BLaER1 treated with 17β-estradiol and CSF1 and Interleukin-3, amounts not matched to agents 10 nM and 100 nM (cell line): ENCODE measurements around the gene PJVK.
"Not testable (repeated sequence)": the region's sequence is repeated elsewhere in the genome, so short reads cannot be mapped to it uniquely, and the experiment has no call there.

Experiments
- H3K27ac ChIP-seq, 11 experiments: shearing (Covaris generic); formaldehyde crosslinking; 2 replicates each; pipeline ENCODE4 v1.8.1; 2022
- H3K27me3 ChIP-seq, 11 experiments: shearing (Covaris generic); formaldehyde crosslinking; 2 replicates each; pipeline ENCODE4 v1.8.1; 2022
- H3K36me3 ChIP-seq, 11 experiments: shearing (Covaris generic); formaldehyde crosslinking; 2 replicates each; pipeline ENCODE4 v1.8.1; 2022
- H3K4me1 ChIP-seq, 10 experiments: shearing (Covaris generic); formaldehyde crosslinking; 2 replicates each; pipeline ENCODE4 v1.8.1; 2022
- H3K4me2 ChIP-seq, 11 experiments: shearing (Covaris generic); formaldehyde crosslinking; 2 replicates each; pipeline ENCODE4 v1.8.1; 2022
- H3K4me3 ChIP-seq, 10 experiments: shearing (Covaris generic); formaldehyde crosslinking; 2 replicates each; pipeline ENCODE4 v1.8.1; 2022
- H3K9ac ChIP-seq, 11 experiments: shearing (Covaris generic); formaldehyde crosslinking; 2 replicates each; pipeline ENCODE4 v1.8.1; 2022
- H3K9me3 ChIP-seq, 11 experiments: shearing (Covaris generic); formaldehyde crosslinking; replicated peaks in 1 of 11; 2 replicates each; pipeline ENCODE4 v1.8.1; 2022
- H4K20me1 ChIP-seq, 11 experiments: shearing (Covaris generic); formaldehyde crosslinking; 2 replicates each; pipeline ENCODE4 v1.8.1; 2022
- Cebpa-rat ChIP-seq, 11 experiments: shearing (Covaris generic); IDR thresholded peaks; 2 replicates each; pipeline ENCODE4 v1.8.1; 2022

PJVK gene

GRCh38 chr2:178450774-178451525, at the start of gene PJVK, which contains the start of gene PRKRA:
TSS of gene PJVK (plus strand) at chr2:178451378. CDS start at chr2:178453410, 2,032 bp downstream.
TSS of gene PRKRA (minus strand) at chr2:178451175. CDS start at chr2:178451030, 145 bp downstream.
- H3K27me3 ChIP-seq: no peaks in the 10 kb centered on the region
- TF ChIP-seq Cebpa-rat (IDR thresholded peaks at IDR 0.05): no peak
- peak within 1 kb of the TSS; percentile 86 to 98 (median 92) for H3K4me2 ChIP-seq
- H3K9me3 ChIP-seq: no peaks in the 10 kb centered on the region
- peaks cover 0 to 36% (median 27%) of the 10 kb centered on the region in 11 experiments; a peak in 16 of 22 replicates for H4K20me1 ChIP-seq
- H3K36me3 ChIP-seq: peaks cover 19 to 34% (median 29%) of the 10 kb centered on the region in 11 experiments
- peak within 1 kb of the TSS; percentile 88 to 99 (median 96) for H3K9ac ChIP-seq
- peaks cover 22 to 34% (median 25%) of the 10 kb centered on the region in 10 experiments for H3K4me1 ChIP-seq
- H3K4me3 ChIP-seq: peak within 1 kb of the TSS; percentile 73 to 94 (median 82)
- peak within 1 kb of the TSS; percentile 91 to 99 (median 98) for H3K27ac ChIP-seq

GRCh38 chr2:178401994-178402437, 49.2 kb upstream of the PJVK start:
- Histone ChIP-seq H3K4me1 (peaks cover 16 to 70% (median 62%) of the 10 kb centered on the region in 10 experiments), H3K36me3 (no peaks in the 10 kb centered on the region), H3K9ac (0 out of 22 replicates have a peak overlapping the region, but pooled peaks of 1 of the 11 experiments have one; percentile 21), H3K27ac (peak overlapping the region in 8 of 11 experiments; percentile 25 to 89 (median 63); a peak in 14 of 22 replicates), H3K4me3 (no peak overlapping the region), H4K20me1 (no peaks in the 10 kb centered on the region), H3K4me2 (peak overlapping the region in 9 of 11 experiments; percentile 3 to 78 (median 39); a peak in 11 of 22 replicates), H3K9me3 (no peaks in the 10 kb centered on the region), H3K27me3 (no peaks in the 10 kb centered on the region)
- TF ChIP-seq Cebpa-rat (IDR thresholded peaks at IDR 0.05): no peak

- H3K36me3 ChIP-seq: no peaks in the 10 kb centered on the region
- peaks cover 16 to 74% (median 62%) of the 10 kb centered on the region in 10 experiments for H3K4me1 ChIP-seq
- H3K4me3 ChIP-seq: no peak overlapping the region
- H3K27me3 ChIP-seq: no peaks in the 10 kb centered on the region
- TF ChIP-seq Cebpa-rat (IDR thresholded peaks at IDR 0.05): no peak
- no peaks in the 10 kb centered on the region for H3K9me3 ChIP-seq
- peak overlapping the region; percentile 13 to 90 (median 80); a peak in 20 of 22 replicates for H3K27ac ChIP-seq
- peak overlapping the region in 10 of 11 experiments; percentile 12 to 72 (median 56); a peak in 19 of 22 replicates for H3K9ac ChIP-seq
- peak overlapping the region; percentile 46 to 78 (median 62) for H3K4me2 ChIP-seq
- H4K20me1 ChIP-seq: no peaks in the 10 kb centered on the region
These were observed 47.4 kb upstream of the PJVK start for GRCh38 chr2:178403671-178404306.

GRCh38 chr2:178404368-178404767, 46.8 kb upstream of the PJVK start:
- Histone ChIP-seq H3K36me3 (no peaks in the 10 kb centered on the region), H3K9me3 (no peaks in the 10 kb centered on the region), H3K9ac (peak overlapping the region in 10 of 11 experiments; percentile 12 to 72 (median 56); a peak in 19 of 22 replicates), H3K4me2 (peak overlapping the region; percentile 46 to 78 (median 62)), H3K27me3 (no peaks in the 10 kb centered on the region), H4K20me1 (no peaks in the 10 kb centered on the region), H3K4me3 (no peak overlapping the region; a peak in 1 of 20 replicates), H3K4me1 (peaks cover 16 to 74% (median 62%) of the 10 kb centered on the region in 10 experiments), H3K27ac (peak overlapping the region; percentile 34 to 90 (median 80); a peak in 20 of 22 replicates)
- no peak for TF ChIP-seq Cebpa-rat (IDR thresholded peaks at IDR 0.05)

- H3K9me3 ChIP-seq: peaks cover 0 to 14% (median 0%) of the 10 kb centered on the region in 11 experiments; a peak in 4 of 22 replicates
- H3K4me3 ChIP-seq: no peak overlapping the region
- H3K4me1 ChIP-seq: peaks cover 9 to 55% (median 43%) of the 10 kb centered on the region in 10 experiments
- H3K27me3 ChIP-seq: no peaks in the 10 kb centered on the region
- no peaks in the 10 kb centered on the region for H3K36me3 ChIP-seq
- H3K4me2 ChIP-seq: no peak overlapping the region
- H4K20me1 ChIP-seq: no peaks in the 10 kb centered on the region
- no peak for TF ChIP-seq Cebpa-rat (IDR thresholded peaks at IDR 0.05)
- no peak overlapping the region for H3K27ac ChIP-seq
- H3K9ac ChIP-seq: no peak overlapping the region
These were observed 41.9 kb upstream of the PJVK start for GRCh38 chr2:178409261-178409660.

- Histone ChIP-seq H3K36me3 (peaks cover 0 to 11% (median 4%) of the 10 kb centered on the region in 11 experiments; a peak in 7 of 22 replicates), H3K9me3 (peaks cover 0 to 14% (median 0%) of the 10 kb centered on the region in 11 experiments; a peak in 4 of 22 replicates), H3K9ac (no peak overlapping the region), H3K4me2 (peak overlapping the region in 3 of 11 experiments; percentile 68 to 76 (median 76); a peak in 4 of 22 replicates), H3K27me3 (no peaks in the 10 kb centered on the region), H3K4me3 (no peak overlapping the region), H3K4me1 (peaks cover 15 to 50% (median 37%) of the 10 kb centered on the region in 10 experiments), H3K27ac (peak overlapping the region in 2 of 11 experiments; percentile 22 to 99; a peak in 2 of 22 replicates), H4K20me1 (no peaks in the 10 kb centered on the region)
- no peak for TF ChIP-seq Cebpa-rat (IDR thresholded peaks at IDR 0.05)
These were observed 39.1 kb upstream of the PJVK start for GRCh38 chr2:178412047-178412446.

GRCh38 chr2:178412453-178412852, 38.7 kb upstream of the PJVK start:
- Histone ChIP-seq H3K9ac (peak overlapping the region in 8 of 11 experiments; percentile 92 to 99 (median 95); a peak in 9 of 22 replicates), H3K27ac (peak overlapping the region in 9 of 11 experiments; percentile 96 to 99 (median 99); a peak in 17 of 22 replicates), H3K36me3 (peaks cover 0 to 15% (median 4%) of the 10 kb centered on the region in 11 experiments; a peak in 8 of 22 replicates), H3K9me3 (peaks cover 0 to 14% (median 0%) of the 10 kb centered on the region in 11 experiments; a peak in 4 of 22 replicates), H3K4me1 (peaks cover 16 to 50% (median 36%) of the 10 kb centered on the region in 10 experiments), H3K4me3 (peak overlapping the region in 6 of 10 experiments; percentile 58 to 77 (median 68); a peak in 6 of 20 replicates), H3K4me2 (peak overlapping the region; percentile 68 to 88 (median 83); a peak in 16 of 22 replicates)
- not testable (repeated sequence) for H4K20me1 ChIP-seq, H3K27me3 ChIP-seq

- Histone ChIP-seq H3K9me3 (peaks cover 0 to 14% (median 0%) of the 10 kb centered on the region in 11 experiments; a peak in 4 of 22 replicates), H3K27me3 (no peaks in the 10 kb centered on the region), H3K4me1 (peaks cover 26 to 54% (median 46%) of the 10 kb centered on the region in 10 experiments), H3K36me3 (peaks cover 0 to 27% (median 6%) of the 10 kb centered on the region in 11 experiments; a peak in 8 of 22 replicates), H4K20me1 (peaks cover 0 to 14% (median 0%) of the 10 kb centered on the region in 11 experiments; a peak in 2 of 22 replicates), H3K4me2 (peak overlapping the region; percentile 68 to 88 (median 83)), H3K27ac (peak overlapping the region; percentile 90 to 99 (median 97)), H3K9ac (peak overlapping the region; percentile 92 to 99 (median 94)), H3K4me3 (peak overlapping the region; percentile 58 to 77 (median 68))
- TF ChIP-seq Cebpa-rat (IDR thresholded peaks at IDR 0.05): no peak
These were observed 37.5 kb upstream of the PJVK start for GRCh38 chr2:178413472-178414265.
